A673 (cell line): ENCODE results near the gene TGFBR3L.

Experiments used
- EZH2 ChIP-seq: fragments of 200-600 bp; sonication (generic); IDR thresholded peaks from 2 replicates; pipeline ENCODE4 v1.6.1; 2017; ENCODE audit warnings: borderline replicate concordance, low read depth, mild to moderate bottlenecking, mixed read lengths, antibody characterized with exemption, low read length; ENCODE audit not compliant: poor library complexity, severe bottlenecking
- TF ChIP-seq, protein P1 (sequence below): fragments of 300-800, 200-600 bp; sonication (generic); conservative IDR thresholded peaks from 2 replicates; pipeline ENCODE4 v1.5.1; 2017; ENCODE audit warnings: low read depth, mild to moderate bottlenecking, antibody characterized with exemption, low read length, moderate library complexity, mixed read lengths

DNA sequence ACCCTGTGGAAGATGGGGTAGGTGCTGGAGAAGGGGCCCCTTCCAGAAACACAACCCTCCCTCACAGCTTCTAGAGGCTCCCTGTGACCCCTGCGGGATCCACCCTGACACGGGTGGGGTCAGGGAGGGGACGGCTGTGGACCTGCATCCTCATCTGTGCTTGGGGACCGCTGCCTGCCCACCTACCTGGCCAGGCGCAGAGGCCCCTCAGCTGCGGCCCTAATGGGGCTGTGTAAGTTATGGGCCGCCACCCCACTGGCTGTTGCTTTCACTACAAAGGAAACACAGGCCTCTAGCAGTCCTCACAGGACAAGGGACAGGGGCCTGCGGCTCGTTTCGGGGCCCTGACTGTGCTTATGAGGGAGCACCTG, 18.3 kb downstream of the TGFBR3L start:
- TF ChIP-seq, protein P1, sequence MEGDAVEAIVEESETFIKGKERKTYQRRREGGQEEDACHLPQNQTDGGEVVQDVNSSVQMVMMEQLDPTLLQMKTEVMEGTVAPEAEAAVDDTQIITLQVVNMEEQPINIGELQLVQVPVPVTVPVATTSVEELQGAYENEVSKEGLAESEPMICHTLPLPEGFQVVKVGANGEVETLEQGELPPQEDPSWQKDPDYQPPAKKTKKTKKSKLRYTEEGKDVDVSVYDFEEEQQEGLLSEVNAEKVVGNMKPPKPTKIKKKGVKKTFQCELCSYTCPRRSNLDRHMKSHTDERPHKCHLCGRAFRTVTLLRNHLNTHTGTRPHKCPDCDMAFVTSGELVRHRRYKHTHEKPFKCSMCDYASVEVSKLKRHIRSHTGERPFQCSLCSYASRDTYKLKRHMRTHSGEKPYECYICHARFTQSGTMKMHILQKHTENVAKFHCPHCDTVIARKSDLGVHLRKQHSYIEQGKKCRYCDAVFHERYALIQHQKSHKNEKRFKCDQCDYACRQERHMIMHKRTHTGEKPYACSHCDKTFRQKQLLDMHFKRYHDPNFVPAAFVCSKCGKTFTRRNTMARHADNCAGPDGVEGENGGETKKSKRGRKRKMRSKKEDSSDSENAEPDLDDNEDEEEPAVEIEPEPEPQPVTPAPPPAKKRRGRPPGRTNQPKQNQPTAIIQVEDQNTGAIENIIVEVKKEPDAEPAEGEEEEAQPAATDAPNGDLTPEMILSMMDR, result no peak
- TF ChIP-seq EZH2, result no peak
